ENCODE measurements around the gene RHEX. TPM values are rescaled to one million over a fixed set of nuclear protein-coding genes. Genes with fewer than 3 reads are reported as not detected.
"Not testable (repeated sequence)": the region's sequence is repeated elsewhere in the genome, so short reads cannot be mapped to it uniquely, and the experiment has no call there.

The RHEX gene
- total RNA-seq, 1 experiment from 2014 or later = not detected

- no peak overlapping the region for H3K4me3 ChIP-seq (ENCODE audit: low read length)
- no peak for DNase-seq
- H3K9ac ChIP-seq (ENCODE audit: low read length) = no peak overlapping the region
- H3K9me2 ChIP-seq (replicated peaks; ENCODE audit: insufficient read depth, low read length) = no peaks in the 10 kb centered on the region
- H3K27ac ChIP-seq (ENCODE audit: low read length) = no peak overlapping the region
- no peaks in the 10 kb centered on the region for H3K79me2 ChIP-seq (ENCODE audit: low read length)
- no peak overlapping the region for H2AFZ ChIP-seq (ENCODE audit: low read length)
- no peaks in the 10 kb centered on the region for H3K9me3 ChIP-seq (ENCODE audit: low read length)
- 0 out of 2 replicates have a peak, but pooled peaks cover 2% of the 10 kb centered on the region for H3K27me3 ChIP-seq (ENCODE audit: low read length)
- peaks cover 11% of the 10 kb centered on the region for H3K4me1 ChIP-seq (ENCODE audit: low read length)
- no peaks in the 10 kb centered on the region for H3K36me3 ChIP-seq (ENCODE audit: insufficient read depth, low read length)
- no peaks in the 10 kb centered on the region for H4K20me1 ChIP-seq (ENCODE audit: insufficient read depth, low read depth, low read length)
- no peak overlapping the region for H3K4me2 ChIP-seq (ENCODE audit: low read depth, low read length, poor library complexity, severe bottlenecking)
Measured at GRCh38 chr1:206049919-206050600, 2.9 kb upstream of the RHEX start.

- peak; percentile 58 for DNase-seq
- Histone ChIP-seq H3K9me3 (ENCODE audit: low read length) (no peaks in the 10 kb centered on the region), H3K27ac (ENCODE audit: low read length) (no peak overlapping the region), H3K36me3 (ENCODE audit: insufficient read depth, low read length) (no peaks in the 10 kb centered on the region), H3K27me3 (ENCODE audit: low read length) (0 out of 2 replicates have a peak, but pooled peaks cover 2% of the 10 kb centered on the region), H2AFZ (ENCODE audit: low read length) (no peak overlapping the region), H4K20me1 (ENCODE audit: insufficient read depth, low read depth, low read length) (no peaks in the 10 kb centered on the region), H3K79me2 (ENCODE audit: low read length) (no peaks in the 10 kb centered on the region), H3K9ac (ENCODE audit: low read length) (no peak overlapping the region), H3K4me1 (ENCODE audit: low read length) (peaks cover 11% of the 10 kb centered on the region), H3K9me2 (replicated peaks; ENCODE audit: insufficient read depth, low read length) (no peaks in the 10 kb centered on the region), H3K4me3 (ENCODE audit: low read length) (no peak overlapping the region), H3K4me2 (ENCODE audit: low read depth, low read length, poor library complexity, severe bottlenecking) (no peak overlapping the region)
Measured at GRCh38 chr1:206050655-206051235, 2.2 kb upstream of the RHEX start.

- H3K27ac ChIP-seq (ENCODE audit: low read length); DNase-seq; H3K9me3 ChIP-seq (ENCODE audit: low read length); H3K9ac ChIP-seq (ENCODE audit: low read length); H2AFZ ChIP-seq (ENCODE audit: low read length); H3K4me3 ChIP-seq (ENCODE audit: low read length); H3K4me2 ChIP-seq (ENCODE audit: low read depth, low read length, poor library complexity, severe bottlenecking); H3K79me2 ChIP-seq (ENCODE audit: low read length); H3K9me2 ChIP-seq (replicated peaks; ENCODE audit: insufficient read depth, low read length); H4K20me1 ChIP-seq (ENCODE audit: insufficient read depth, low read depth, low read length); H3K36me3 ChIP-seq (ENCODE audit: insufficient read depth, low read length); H3K27me3 ChIP-seq (ENCODE audit: low read length): not testable (repeated sequence)
- peaks cover 11% of the 10 kb centered on the region for H3K4me1 ChIP-seq (ENCODE audit: low read length)
Measured at GRCh38 chr1:206052231-206052865, 625 bp upstream of the RHEX start.

GRCh38 chr1:206053616-206054015, 643 bp downstream of the RHEX start:
- H3K79me2 ChIP-seq (ENCODE audit: low read length); H3K9me3 ChIP-seq (ENCODE audit: low read length); H3K9me2 ChIP-seq (replicated peaks; ENCODE audit: insufficient read depth, low read length); H3K36me3 ChIP-seq (ENCODE audit: insufficient read depth, low read length); H3K4me2 ChIP-seq (ENCODE audit: low read depth, low read length, poor library complexity, severe bottlenecking); H3K9ac ChIP-seq (ENCODE audit: low read length); H3K4me3 ChIP-seq (ENCODE audit: low read length); H2AFZ ChIP-seq (ENCODE audit: low read length); DNase-seq; H3K27me3 ChIP-seq (ENCODE audit: low read length); H4K20me1 ChIP-seq (ENCODE audit: insufficient read depth, low read depth, low read length); H3K27ac ChIP-seq (ENCODE audit: low read length): not testable (repeated sequence)
- H3K4me1 ChIP-seq (ENCODE audit: low read length) = peaks cover 11% of the 10 kb centered on the region

GRCh38 chr1:206055069-206055625, 2.2 kb downstream of the RHEX start:
- H3K4me3 ChIP-seq (ENCODE audit: low read length); H3K79me2 ChIP-seq (ENCODE audit: low read length); H3K4me2 ChIP-seq (ENCODE audit: low read depth, low read length, poor library complexity, severe bottlenecking): not testable (repeated sequence)

GRCh38 chr1:206055639-206056323, 2.8 kb downstream of the RHEX start:
- not testable (repeated sequence) for H3K4me1 ChIP-seq (ENCODE audit: low read length); H3K9ac ChIP-seq (ENCODE audit: low read length); H3K27me3 ChIP-seq (ENCODE audit: low read length); H3K27ac ChIP-seq (ENCODE audit: low read length); H3K9me2 ChIP-seq (replicated peaks; ENCODE audit: insufficient read depth, low read length); H3K36me3 ChIP-seq (ENCODE audit: insufficient read depth, low read length); H3K9me3 ChIP-seq (ENCODE audit: low read length); DNase-seq; H2AFZ ChIP-seq (ENCODE audit: low read length); H4K20me1 ChIP-seq (ENCODE audit: insufficient read depth, low read depth, low read length); H3K4me3 ChIP-seq (ENCODE audit: low read length); H3K4me2 ChIP-seq (ENCODE audit: low read depth, low read length, poor library complexity, severe bottlenecking); H3K79me2 ChIP-seq (ENCODE audit: low read length)

More at GRCh38 chr1:206055069-206055625, 2.2 kb downstream of the RHEX start:
- not testable (repeated sequence) for H3K27ac ChIP-seq (ENCODE audit: low read length); H3K9me2 ChIP-seq (replicated peaks; ENCODE audit: insufficient read depth, low read length); H3K9ac ChIP-seq (ENCODE audit: low read length); DNase-seq; H3K27me3 ChIP-seq (ENCODE audit: low read length); H3K9me3 ChIP-seq (ENCODE audit: low read length); H2AFZ ChIP-seq (ENCODE audit: low read length); H3K36me3 ChIP-seq (ENCODE audit: insufficient read depth, low read length); H4K20me1 ChIP-seq (ENCODE audit: insufficient read depth, low read depth, low read length)
- H3K4me1 ChIP-seq (ENCODE audit: low read length) = peaks cover 11% of the 10 kb centered on the region

- not testable (repeated sequence) for H3K27ac ChIP-seq (ENCODE audit: low read length); H3K36me3 ChIP-seq (ENCODE audit: insufficient read depth, low read length); H3K9ac ChIP-seq (ENCODE audit: low read length); H3K4me3 ChIP-seq (ENCODE audit: low read length); H2AFZ ChIP-seq (ENCODE audit: low read length); DNase-seq; H3K9me3 ChIP-seq (ENCODE audit: low read length); H3K79me2 ChIP-seq (ENCODE audit: low read length); H3K4me1 ChIP-seq (ENCODE audit: low read length); H4K20me1 ChIP-seq (ENCODE audit: insufficient read depth, low read depth, low read length); H3K4me2 ChIP-seq (ENCODE audit: low read depth, low read length, poor library complexity, severe bottlenecking); H3K27me3 ChIP-seq (ENCODE audit: low read length); H3K9me2 ChIP-seq (replicated peaks; ENCODE audit: insufficient read depth, low read length)
Measured at GRCh38 chr1:206058289-206058926, 5.4 kb downstream of the RHEX start.

- no peak for DNase-seq
- Histone ChIP-seq H3K4me2 (ENCODE audit: low read depth, low read length, poor library complexity, severe bottlenecking) (no peak overlapping the region), H3K36me3 (ENCODE audit: insufficient read depth, low read length) (no peaks in the 10 kb centered on the region), H3K27me3 (ENCODE audit: low read length) (no peaks in the 10 kb centered on the region), H3K9me2 (replicated peaks; ENCODE audit: insufficient read depth, low read length) (no peaks in the 10 kb centered on the region), H3K27ac (ENCODE audit: low read length) (no peak overlapping the region), H3K4me1 (ENCODE audit: low read length) (no peaks in the 10 kb centered on the region), H2AFZ (ENCODE audit: low read length) (no peak overlapping the region), H3K9me3 (ENCODE audit: low read length) (no peaks in the 10 kb centered on the region), H4K20me1 (ENCODE audit: insufficient read depth, low read depth, low read length) (no peaks in the 10 kb centered on the region), H3K79me2 (ENCODE audit: low read length) (no peaks in the 10 kb centered on the region), H3K4me3 (ENCODE audit: low read length) (no peak overlapping the region), H3K9ac (ENCODE audit: low read length) (no peak overlapping the region)
Measured at GRCh38 chr1:206058927-206059292, 5.9 kb downstream of the RHEX start.

Data from Karpas-422 (cell line).